IPS DF 19.7 (cell line): ENCODE measurements around the gene NFATC2IP.
"Not testable (repeated sequence)": the region's sequence is repeated elsewhere in the genome, so short reads cannot be mapped to it uniquely, and the experiment has no call there.

Source experiments
- DNase-seq: peaks from one replicate; pipeline ENCODE4 v3.0.0-alpha.2; 2013; ENCODE audit warnings: low read depth, low spot score

The NFATC2IP gene

GRCh38 chr16:28998837-28999236, 48.1 kb downstream of the NFATC2IP start:
- no peak for DNase-seq

DNA sequence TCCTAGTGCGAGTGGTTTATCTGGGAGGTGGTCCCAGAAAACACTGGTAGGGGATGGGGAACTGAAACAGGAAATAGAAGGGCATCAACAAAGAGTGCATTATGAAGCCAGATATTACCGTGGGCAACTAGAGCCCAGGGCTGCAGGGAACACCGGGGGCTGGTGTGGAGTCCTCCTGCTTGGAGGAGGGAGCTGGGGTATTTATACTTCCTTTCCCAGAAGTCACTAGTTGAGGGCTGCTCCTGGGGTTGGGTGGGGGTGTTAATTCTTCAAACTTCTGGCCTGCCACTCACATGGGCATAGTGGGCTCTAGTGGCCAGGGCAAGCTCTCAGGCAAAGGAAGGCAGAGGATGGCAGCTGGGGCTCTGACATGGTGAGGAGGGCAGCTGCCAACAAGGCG, 48.8 kb downstream of the NFATC2IP start:
- no peak for DNase-seq

DNA sequence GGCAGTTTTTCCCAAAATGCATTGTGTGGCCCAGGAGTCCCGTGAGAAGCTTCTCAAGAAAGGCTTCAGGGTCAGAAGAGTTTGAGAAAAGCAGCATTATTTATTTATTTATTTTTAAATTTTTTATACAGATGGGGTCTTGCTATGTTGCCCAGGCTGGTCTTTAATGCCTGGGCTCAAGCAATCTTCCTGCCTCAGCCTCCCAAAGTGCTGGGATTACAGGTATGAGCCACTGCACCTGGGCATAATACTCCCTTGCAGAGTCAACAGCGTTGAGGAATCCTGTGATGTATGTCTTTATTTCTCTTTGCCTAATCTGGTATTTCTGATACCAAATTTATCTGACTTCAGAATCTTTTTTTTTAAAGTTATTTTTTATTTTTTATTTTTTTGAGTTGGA, 49.3 kb downstream of the NFATC2IP start:
- no peak for DNase-seq

- DNase-seq: not testable (repeated sequence)
Observed at GRCh38 chr16:29004496-29005139, 53.9 kb downstream of the NFATC2IP start.

GRCh38 chr16:29007730-29008593, 57.2 kb downstream of the NFATC2IP start:
- DNase-seq: no peak

- DNase-seq: no peak
Observed at GRCh38 chr16:29009050-29009837, 58.5 kb downstream of the NFATC2IP start.

DNA sequence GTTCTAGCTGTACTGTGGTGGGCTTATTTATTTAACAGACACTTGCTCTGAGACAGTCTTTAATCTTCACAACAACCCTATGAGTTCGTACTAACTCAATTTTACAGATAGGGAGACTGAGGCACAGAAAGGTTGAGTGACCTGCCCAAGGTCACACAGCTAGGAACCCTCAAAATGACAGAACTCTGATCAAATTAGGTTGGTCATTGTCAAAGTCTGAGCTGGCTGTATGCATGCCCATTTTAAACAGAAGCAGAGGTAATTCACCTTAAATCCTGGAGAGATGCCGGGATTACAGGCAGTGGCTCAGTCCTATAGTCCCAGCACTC, 59.1 kb downstream of the NFATC2IP start:
- no peak for DNase-seq

GRCh38 chr16:29011112-29011511, 60.4 kb downstream of the NFATC2IP start:
- DNase-seq: no peak

- DNase-seq: no peak
Observed at GRCh38 chr16:29011851-29012250, 61.1 kb downstream of the NFATC2IP start.

- DNase-seq: no peak
Observed at GRCh38 chr16:29012913-29013553, 62.3 kb downstream of the NFATC2IP start.

DNA sequence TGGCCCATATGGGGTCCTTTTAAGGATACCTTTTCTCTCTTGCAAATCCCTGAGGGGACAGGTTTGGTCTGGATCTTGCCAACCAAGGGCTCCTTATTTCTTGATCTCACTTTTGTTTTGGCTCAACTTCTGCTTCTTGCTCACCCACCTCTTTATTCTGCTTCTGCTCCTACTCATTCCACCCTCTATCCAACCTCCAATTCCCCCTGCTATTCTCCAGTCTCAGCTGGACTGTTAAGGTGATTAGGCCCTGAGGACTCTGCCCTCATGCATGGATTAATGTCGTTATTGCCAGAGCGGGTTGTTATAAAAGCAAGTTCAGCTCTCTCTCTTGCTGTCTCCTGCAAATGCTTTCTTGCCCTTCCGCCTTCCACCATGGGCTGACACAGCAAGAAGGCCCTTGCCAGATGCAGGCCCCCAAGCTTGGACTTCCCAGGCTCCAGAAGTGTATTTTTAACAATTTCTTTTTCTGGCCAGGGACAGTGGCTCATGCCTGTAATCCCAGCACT, 63.9 kb downstream of the NFATC2IP start:
- no peak for DNase-seq
